Measurements from ENCODE around the gene RRP1B. TPM values are rescaled to one million over a fixed set of nuclear protein-coding genes. Genes with fewer than 3 reads are reported as not detected.

The RRP1B gene
- total RNA-seq, 2 donors from 2014 or later, result 11.0 to 22.1 TPM

- Histone ChIP-seq H3K4me1 (peaks cover 32% of the 10 kb centered on the region), H3K9ac (ENCODE audit: low read depth in 2 of 2, low read length in 2 of 2) (peak overlapping the region in 1 of 2 donors; percentile 48), H3K9me3 (no peaks in the 10 kb centered on the region), H3K27ac (peak overlapping the region; percentile 69), H3K27me3 (no peaks in the 10 kb centered on the region), H3K36me3 (no peaks in the 10 kb centered on the region), H3K4me3 (no peak overlapping the region)
- intact Hi-C loops (cut with DNase I), result no loop called here
- TF ChIP-seq CTCF (IDR thresholded peaks at IDR 0.05), result no peak
- no peak for DNase-seq
These were observed 67.5 kb downstream of the RRP1B start for GRCh38 chr21:43726686-43727518.

GRCh38 chr21:43727519-43728153 is 68.3 kb downstream of the RRP1B start:
- Histone ChIP-seq H3K36me3 (no peaks in the 10 kb centered on the region), H3K9ac (ENCODE audit: low read depth in 2 of 2, low read length in 2 of 2) (peak overlapping the region in 1 of 2 donors; percentile 48), H3K4me3 (no peak overlapping the region), H3K4me1 (peaks cover 28% of the 10 kb centered on the region), H3K9me3 (no peaks in the 10 kb centered on the region), H3K27me3 (no peaks in the 10 kb centered on the region), H3K27ac (peak overlapping the region; percentile 69)
- intact Hi-C loops (cut with DNase I), result no loop called here
- DNase-seq, result no peak
- TF ChIP-seq CTCF (IDR thresholded peaks at IDR 0.05), result no peak

GRCh38 chr21:43728154-43728466 is 68.8 kb downstream of the RRP1B start:
- DNase-seq, result no peak

GRCh38 chr21:43728467-43729390 is 69.4 kb downstream of the RRP1B start:
- H3K9me3 ChIP-seq, result no peaks in the 10 kb centered on the region
- intact Hi-C loops (cut with DNase I), result no loop called here

More at GRCh38 chr21:43728154-43728466, 68.8 kb downstream of the RRP1B start:
- Histone ChIP-seq H3K4me3 (peak overlapping the region; percentile 28), H3K9me3 (no peaks in the 10 kb centered on the region), H3K36me3 (no peaks in the 10 kb centered on the region), H3K27ac (peak overlapping the region; percentile 69), H3K27me3 (no peaks in the 10 kb centered on the region), H3K9ac (ENCODE audit: low read depth in 2 of 2, low read length in 2 of 2) (peak overlapping the region in 1 of 2 donors; percentile 48), H3K4me1 (peaks cover 28% of the 10 kb centered on the region)
- TF ChIP-seq CTCF (IDR thresholded peaks at IDR 0.05), result no peak
- intact Hi-C loops (cut with DNase I), result no loop called here

More at GRCh38 chr21:43728467-43729390, 69.4 kb downstream of the RRP1B start:
- H3K4me3 ChIP-seq, result peak overlapping the region; percentile 28
- DNase-seq, result peak; percentile 85
- H3K36me3 ChIP-seq, result no peaks in the 10 kb centered on the region
- H3K4me1 ChIP-seq, result peaks cover 34% of the 10 kb centered on the region
- peak overlapping the region; percentile 38 to 48 for H3K9ac ChIP-seq (ENCODE audit: low read depth in 2 of 2, low read length in 2 of 2)
- no peaks in the 10 kb centered on the region for H3K27me3 ChIP-seq
- H3K27ac ChIP-seq, result peak overlapping the region; percentile 69
- TF ChIP-seq CTCF (IDR thresholded peaks at IDR 0.05), result no peak
